ENCODE measurements around the gene SAMD7.

Gene SAMD7

DNA sequence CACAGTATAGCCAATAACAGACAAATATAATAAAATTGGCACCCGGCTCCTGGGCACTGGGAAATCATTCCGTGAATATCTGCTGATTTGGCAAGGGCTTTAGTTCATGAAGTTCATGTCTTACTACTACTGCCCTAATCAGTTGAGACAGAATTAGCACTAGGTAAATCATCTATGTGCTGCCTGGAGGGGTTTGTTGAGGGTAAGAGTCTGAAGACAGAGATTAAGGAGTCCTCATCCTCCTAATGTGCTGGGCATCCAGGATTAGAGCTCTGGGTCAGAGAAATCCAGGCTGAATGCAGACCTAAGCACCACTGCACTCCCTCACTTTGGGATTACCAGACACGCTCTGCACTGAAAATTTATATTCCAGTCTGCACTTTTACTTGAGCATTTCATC lies 2.0 kb downstream of the SAMD7 start:
- DNase-seq (ENCODE audit: low spot score): no peak

DNA sequence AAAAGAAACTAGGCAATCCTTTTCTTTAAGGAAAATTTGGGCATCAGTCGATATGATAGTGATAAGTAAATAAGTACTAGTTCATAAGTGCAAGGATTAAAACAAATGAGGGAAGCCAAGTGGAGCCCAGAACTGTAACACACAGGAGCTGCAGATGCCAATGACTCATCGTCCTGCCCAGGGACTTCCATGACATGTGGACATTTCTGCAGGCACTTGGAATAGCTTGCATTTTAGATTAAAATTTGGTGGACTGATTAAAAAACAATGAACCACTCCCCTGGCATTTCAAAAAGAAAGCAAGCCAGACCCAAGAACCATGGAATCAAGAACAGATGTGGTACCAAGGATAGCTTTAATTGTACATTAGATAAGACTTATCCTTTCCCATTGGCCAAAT lies 2.9 kb downstream of the SAMD7 start:
- no peak for DNase-seq (ENCODE audit: low spot score)

DNA sequence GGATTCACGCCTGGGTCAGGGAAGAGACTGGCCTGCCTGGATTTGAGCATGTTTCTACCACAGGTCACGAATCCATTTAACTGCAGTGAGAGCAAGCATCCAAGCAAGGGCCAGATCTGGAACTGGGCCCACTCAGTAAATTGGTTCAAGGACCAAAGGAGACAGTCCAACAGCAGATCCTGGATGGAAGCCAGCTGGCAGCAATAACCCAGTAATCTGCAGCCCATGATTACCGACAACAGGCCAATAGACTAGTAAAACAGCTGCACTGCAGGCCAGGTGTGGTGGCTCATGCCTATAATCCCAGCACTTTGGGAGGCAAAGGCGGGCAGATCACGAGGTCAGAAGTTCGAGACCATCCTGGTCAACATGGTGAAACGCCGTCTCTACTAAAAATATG lies 11.8 kb downstream of the SAMD7 start:
- DNase-seq (ENCODE audit: low spot score): no peak

DNA sequence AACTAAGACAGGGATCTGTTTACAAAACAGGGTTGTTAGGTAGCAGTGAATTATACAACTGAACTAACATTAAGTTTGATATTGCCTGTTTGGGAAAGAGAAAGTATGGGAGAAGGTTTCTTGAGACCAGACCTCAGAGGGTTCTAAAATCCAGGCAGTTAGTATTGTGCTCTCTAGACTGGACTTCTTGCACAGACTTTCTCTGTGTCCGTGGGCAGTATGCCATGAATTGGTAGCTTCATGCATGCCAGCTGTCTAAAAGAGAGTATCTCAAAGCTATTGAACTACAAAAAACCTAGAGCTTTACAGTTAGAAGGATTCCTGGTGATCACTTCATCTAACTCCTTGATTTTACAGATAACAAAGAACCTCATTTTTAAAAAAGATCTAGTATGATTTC lies 12.5 kb downstream of the SAMD7 start:
- no peak for DNase-seq (ENCODE audit: low spot score)

DNA sequence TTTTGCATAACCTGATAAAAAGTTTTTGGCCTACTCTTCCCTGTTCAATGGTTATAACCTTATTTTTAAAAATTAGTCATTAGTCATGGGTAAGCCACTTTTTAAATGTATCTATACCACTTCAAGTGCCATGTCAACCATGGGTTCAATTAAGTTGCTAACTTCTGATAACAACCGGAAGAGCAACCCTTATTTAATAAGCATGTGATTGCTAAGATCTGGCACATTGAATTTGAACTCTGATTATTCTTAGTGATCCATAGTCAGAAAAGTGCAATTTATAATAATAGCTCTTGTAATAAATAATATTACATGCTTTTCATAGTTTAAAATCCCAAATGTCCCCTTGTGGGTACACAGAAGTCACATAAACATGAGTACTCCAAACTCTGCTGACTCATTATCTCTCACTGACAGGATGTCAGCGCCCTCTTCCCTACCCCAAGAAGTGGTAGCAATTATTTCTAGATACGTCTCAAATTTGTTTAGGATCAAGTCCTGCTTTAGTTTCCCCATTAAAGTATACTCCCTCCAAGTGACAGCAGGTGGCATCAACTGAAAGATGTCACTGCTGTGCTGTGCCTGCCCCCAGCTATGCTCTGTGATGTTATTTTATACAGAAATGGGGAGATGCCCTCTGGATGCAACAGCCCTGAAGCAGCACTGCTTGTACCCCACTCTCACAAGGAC lies 18.6 kb downstream of the SAMD7 start:
- no peak for DNase-seq (ENCODE audit: low spot score)

DNA sequence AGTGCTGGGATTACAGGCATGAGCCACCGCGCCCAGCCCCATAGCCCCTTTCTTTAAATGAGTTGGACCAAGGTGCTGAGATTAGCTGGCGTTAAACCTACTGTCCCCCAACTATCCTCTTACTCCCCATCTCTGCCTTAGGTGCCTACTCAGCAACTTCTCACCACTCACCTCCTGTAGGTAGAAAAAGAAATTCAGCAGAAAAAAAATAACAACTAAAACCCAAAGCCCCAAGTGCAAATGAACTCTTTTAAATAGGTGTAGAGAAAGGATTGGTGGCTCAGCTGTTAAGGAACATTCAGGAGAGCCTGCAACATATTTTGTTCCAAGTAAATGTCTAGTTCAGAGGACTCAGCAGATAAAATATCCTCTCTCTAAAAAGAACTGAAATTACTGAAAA lies 19.5 kb downstream of the SAMD7 start:
- no peak for DNase-seq (ENCODE audit: low spot score)

DNA sequence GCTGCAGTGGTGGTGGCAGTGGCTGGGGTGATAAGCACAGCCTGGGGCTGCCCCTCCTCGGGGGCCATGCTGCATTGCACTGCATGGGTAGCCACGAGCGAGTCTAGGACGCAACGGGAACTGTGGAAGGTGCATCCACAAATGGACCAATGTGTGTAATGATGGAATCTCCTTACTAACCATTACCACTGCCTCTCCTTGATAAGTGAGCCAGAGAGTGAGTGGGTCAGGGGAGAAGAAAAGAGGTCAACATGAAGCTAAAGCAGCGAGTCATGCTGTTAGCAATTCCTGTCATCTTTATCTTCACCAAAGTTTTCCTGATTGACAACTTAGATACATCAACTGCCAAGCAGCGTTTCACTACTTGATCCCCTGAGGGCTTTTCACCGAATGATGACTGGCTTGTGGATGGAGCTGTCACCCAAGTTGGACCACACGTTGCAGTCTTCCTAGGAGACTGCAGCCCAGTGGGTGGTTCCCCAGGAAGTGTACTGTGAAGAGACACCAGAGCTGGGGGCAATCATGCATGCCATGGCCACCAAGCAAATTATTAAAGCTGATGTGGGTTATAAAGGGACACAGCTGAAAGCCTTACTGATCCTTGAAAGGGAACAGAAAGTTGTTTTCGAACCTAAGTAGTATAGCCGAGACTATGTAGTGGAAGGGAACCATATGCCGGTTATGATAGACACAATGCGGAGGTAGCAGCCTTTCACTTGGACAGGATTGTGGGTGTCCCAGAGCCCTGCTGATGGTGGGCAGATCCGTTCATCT lies 20.6 kb downstream of the SAMD7 start:
- DNase-seq (ENCODE audit: low spot score): no peak

DNA sequence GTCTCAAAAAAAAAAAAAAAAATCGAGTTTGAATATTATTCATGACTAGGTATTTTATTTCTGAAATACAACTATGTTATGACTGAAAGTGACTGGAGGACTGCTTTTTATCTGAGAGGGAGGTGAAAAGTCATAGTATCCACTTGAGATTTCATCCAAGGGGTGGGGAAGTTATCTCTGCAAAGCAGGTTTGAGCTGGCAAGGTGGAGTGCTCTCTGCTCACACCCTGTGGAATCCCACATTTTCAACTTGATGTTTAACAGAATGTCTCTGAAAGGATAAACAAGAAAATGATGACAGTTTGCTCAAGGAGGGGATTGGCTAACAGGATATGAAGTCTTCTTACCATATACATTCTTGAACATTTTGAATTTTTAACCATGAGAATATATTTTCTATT lies 27.9 kb downstream of the SAMD7 start:
- no peak for DNase-seq (ENCODE audit: low spot score)

DNA sequence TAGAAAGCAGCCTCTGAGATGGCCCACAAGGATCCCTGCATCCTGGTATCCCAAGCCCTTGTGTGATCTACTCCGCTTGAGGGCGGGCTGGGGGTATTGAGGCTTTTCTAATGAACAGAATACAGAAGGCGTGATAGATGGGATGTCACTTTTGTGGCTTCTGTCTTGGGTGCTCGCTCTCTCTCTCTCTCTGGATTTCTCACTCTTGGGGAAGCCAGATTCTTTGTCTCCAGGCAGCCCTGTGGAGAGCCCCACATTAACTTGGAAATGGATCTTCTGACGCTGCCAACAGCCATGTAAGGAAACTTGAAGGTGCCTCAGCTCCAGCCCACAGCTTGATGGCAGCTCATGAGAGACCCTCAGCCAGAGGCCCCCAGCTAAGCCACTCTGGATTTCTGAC lies 28.4 kb downstream of the SAMD7 start:
- no peak for DNase-seq (ENCODE audit: low spot score)

DNA sequence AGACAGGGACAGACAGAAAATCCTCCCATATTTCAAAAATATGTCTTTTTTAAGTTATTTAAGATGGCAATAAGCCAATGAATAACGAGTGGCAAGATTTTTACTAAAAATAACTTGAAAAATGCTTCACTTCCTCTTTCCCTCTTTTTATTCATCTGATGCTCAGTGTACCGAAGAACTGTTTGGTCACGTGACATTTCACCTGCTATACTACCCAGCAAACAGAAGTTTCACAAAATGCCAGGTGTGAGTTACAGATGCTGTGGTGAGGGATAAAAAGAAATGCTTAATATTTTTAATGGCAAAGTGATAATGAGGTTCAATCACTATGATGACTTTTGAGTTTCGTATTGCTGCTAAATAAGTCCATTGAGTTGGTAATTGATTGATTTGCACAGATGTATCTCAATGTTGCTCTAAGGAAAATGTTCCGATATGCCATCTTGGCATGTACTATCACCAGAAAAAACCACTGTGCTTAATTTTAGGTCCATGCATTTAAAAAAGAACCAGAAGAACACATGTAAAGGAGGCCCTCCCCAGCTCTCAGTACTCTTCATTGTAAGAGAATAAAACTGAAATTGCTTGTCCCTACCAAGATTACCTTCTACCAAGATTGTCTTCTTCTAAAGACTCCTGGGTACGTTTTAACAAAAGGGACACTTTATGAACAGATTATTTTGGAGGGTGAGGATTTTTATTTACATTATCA lies 29.3 kb downstream of the SAMD7 start:
- DNase-seq (ENCODE audit: low spot score): no peak

DNA sequence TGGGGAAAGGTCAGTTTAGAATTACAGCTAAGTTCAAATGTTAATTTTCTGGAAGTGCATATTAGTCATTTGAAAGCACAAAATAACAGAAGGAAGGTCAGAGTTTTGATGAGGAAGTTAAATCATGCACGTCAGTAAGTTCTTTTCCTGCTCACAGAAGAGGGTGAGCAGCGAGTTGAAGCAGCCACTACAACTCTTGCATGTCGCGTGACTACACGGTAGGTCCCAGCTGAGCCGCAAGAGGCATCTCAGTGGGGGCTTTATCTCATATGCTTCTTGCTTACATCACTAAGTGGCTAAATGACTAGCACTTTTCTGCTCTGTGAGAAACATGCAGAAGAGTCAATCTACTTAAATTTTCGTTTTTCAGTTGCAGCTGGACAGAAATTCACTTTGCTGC lies 33.9 kb downstream of the SAMD7 start:
- no peak for DNase-seq (ENCODE audit: low spot score)

DNA sequence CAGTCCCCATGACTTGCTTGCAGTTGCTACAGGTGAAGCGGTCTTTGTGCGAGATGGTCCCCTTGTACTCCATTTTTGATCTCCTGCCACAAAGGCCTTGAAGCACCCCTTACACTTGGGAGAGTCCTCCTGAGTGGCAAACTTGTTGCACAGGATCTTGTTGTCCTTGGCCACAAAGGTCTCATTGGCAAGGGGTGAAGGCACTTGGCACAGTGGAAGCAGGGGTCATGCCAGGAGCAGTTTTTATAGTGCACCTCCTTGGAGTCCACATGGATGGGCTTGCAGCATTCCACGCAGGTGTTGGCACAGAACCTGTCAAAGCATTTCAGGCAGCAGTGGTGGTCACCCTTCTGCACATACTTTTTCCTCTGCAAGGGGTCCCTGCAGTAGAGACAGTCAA lies 35.0 kb downstream of the SAMD7 start:
- DNase-seq (ENCODE audit: low spot score): no peak

DNA sequence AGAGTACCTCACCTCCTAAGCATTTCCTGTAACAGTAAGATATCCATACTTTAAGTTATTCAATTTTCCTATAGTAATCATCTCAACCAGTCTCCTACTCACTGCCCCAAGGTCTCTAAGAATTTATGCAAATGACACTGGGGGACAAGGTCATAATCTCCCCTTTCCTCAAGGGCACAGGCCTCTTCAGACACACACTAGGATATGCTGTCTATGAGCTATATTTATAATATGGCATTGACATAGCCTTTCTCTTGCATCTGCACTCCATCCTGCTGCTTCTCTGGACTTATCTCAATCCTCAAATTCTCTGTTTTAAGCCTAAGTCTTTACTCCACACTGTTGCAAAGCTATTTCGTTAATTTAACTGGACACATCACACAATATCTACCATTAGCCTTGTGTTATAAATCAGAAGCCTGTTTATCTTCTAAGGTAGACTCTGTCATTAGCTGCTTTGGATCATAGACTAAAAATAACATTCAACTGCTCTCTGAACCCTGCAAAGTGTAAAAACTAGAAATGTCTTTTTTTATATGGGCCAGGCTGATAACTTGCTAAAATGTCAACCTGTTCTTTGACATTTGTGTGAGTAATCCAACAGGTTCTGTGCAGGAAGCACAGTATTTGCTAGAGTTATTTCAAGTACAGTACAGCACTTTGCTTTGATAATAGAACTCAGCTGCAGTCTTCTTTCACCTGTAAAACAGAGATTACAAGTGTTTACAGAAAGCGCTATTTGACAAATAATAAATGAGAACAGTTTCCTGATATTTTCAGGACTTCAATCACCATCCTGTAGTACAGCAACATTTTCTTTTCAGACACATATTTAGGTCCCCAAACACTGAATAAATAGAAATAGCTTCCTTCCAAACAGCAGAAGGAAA lies 37.4 kb downstream of the SAMD7 start:
- no peak for DNase-seq (ENCODE audit: low spot score)

DNA sequence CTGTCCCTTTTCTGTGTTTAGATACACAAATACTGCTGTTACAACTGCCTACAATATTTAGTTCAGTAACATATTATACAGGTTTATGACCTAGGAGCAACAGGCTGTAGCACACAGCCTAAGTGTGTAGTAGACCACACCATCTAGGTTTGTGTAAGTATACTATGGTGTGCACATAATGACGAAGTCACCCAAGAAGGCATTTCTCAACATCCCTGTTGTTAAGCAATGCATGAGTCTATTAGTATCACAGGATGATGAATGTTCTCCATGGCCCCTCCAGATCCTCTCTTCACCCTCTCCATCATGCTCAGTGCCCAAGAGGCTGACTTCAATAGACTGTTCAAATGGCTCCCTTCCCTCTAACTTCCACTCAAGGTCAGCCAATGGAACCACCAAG lies 40.7 kb downstream of the SAMD7 start:
- DNase-seq (ENCODE audit: low spot score): no peak

DNA sequence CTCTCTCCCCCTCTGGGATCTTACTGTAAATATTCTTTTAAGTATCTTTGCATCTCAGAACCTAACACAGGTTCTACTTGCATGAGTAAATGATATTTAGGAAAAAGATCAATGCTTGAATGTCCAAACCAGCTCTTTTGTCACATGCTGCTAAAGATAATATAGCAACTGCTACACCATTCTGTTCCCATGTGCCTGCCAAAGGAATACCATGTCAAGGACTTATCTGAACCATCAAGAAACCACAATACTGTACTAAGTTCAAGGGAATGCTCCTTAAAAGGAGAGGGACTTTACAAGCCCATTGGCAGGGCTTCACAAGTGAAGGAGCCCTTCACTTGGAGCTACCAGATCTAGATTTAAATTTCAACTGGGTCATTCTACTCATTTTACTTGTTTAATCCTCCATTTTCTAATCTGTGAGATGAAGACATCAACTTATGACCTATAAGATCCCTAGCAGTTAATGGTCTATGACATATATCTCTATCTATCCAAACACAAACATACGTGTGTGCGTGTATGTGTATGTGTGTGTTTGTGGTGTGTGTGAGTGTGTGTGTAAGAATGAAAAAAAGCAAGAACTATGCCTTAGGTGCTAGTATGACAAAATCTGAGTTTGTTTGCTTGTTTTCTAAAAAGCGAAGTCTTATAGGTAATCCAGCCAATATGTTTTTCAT lies 42.2 kb downstream of the SAMD7 start:
- no peak for DNase-seq (ENCODE audit: low spot score)

DNA sequence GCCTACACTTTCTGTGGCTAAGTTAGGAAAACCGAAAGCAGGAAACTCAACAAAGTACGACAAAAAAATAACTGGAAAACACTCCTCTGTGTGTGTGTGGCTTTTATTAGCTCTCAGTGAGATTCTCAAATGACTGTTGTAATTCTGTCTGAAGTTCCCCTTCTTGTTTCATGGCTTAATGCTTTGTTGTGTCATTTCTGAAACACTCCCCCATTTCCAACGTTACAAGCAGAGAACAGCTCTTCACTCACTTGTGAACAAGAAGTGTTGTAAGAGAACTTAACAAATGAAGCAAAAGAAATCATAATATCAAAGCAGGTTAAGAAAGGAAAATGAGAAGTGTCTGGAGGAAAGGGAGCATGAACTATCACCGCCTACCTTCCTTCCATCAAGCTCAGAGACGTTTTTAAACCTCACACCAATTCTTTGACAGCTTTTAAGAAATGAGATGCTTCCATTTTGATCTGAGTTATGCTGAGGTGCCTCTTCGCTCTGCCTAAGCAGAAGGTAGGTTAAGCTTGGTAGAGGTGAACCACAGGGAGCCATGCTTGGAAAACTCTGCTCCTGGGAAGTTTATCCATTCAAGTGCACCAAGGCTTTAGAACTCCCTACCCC lies 42.9 kb downstream of the SAMD7 start:
- DNase-seq (ENCODE audit: low spot score): no peak

DNA sequence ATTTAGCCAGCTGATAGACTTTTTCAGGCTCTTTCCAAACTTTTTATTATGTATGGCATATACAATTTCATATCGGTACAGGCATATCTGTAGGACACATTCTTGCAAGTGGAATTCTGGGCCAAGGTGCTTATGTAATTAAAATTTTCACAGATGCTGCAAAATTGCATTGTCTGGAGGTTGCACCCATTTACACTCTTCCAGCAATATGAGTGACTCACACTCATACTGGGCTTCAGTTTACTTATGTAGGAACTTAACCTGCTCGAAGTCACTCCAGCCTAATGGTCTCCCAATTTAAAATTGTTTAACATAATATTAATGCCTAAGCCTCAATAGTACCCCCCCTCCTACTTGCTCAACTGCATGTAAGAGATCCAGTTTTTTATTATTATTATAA lies 44.0 kb downstream of the SAMD7 start:
- DNase-seq (ENCODE audit: low spot score): no peak

DNA sequence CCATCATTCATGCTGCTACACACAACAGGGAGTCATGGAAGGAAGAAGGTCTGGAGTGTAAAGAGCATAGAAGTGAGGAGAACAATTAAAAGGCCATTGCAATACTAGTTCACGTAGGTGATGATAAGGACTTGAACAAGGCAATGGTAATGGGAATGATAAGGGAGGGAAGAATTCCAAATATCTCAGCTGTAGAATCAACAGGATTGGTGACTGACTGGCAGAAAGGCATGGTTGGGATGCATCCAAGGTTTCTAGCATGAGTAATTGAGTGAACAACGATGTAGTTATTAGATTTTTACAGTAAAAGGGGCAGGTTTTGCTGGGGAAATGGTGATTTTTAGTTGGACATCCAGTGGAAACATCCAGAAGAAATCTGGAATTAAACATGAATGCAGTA lies 52.8 kb downstream of the SAMD7 start:
- no peak for DNase-seq (ENCODE audit: low spot score)

DNA sequence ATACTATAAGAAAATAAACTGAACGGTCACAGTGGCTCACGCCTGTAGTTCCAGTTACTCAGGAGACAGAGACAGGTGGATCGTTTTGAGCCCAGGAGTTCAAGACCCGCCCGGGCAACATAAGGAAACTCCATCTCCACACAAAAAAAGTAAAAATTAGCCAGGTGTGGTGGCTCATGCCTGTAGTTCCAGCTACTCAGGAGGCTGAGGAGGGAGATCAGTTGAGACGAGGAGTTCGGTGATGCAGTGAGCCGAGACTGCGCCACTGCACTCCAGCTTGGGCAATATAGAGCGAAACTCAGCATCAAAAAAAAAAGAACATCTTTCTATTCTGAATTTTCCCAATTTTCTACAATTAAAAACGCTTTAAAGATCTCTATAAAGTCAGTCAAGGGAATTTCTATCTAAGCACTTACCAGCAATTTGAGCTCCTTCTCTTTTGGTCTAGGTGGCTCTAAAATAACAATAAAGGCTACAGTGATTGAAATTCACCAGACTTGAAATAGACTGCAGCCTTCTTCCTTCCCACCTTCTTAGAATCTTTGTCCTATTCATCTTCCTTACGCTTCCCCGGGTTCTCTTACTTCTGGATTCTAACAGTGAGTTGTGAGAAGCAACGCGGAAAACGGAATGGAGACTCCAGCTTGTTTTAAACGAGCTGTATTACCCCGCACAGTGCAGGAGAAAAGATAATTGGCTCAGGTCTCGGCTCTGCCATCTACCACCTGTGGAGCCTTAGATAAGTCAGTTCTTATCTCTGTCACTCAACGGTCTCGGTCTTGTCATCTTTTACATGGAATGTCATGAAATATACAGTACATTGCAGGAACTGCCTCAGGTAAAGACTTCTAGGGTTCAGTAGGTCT lies 54.4 kb downstream of the SAMD7 start:
- DNase-seq (ENCODE audit: low spot score): peak; percentile 35

DNA sequence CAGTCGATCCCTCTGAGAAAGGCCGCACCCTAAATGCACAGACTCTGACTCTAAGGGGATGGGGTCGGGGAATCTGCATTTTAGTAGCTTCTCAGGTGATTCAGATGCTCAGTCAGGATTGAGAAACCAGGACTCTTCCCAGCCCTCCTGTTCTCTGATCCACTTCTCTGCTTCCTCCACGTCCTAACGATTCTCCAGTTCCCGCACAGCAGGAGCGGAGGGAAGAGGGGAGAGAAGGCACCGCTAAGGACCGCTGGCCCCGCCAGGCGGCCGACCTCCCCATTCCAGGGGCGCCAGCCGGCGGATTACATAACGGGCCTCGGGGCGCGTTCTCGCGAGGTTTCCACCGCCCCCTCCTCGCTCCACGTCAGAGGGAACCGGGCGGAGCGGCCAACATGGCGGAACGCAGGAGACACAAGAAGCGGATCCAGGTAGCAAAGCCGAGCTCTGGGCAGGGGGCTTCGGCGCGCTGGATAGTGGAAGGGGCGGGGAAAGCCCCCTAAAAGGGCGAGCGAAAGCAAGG lies 55.1 kb downstream of the SAMD7 start, which contains the start of gene SEC62:
Gene SEC62, plus strand, starts transcription at position 380 of the 523 bp plus-strand sequence. Its CDS starts 16 bp downstream, at position 396.
- peak; percentile 93 for DNase-seq (ENCODE audit: low spot score)

Measured in LoVo (cell line).